ENCODE results near the gene WTIP.
"Not testable (repeated sequence)": the region's sequence is repeated elsewhere in the genome, so short reads cannot be mapped to it uniquely, and the experiment has no call there.

The WTIP gene

GRCh38 chr19:34480971-34481841, at the start of gene WTIP:
TSS of gene WTIP (plus strand) at chr19:34481758. CDS start at chr19:34481975, 217 bp downstream.
- DNase-seq = no peak

- no peak for DNase-seq
Observed at GRCh38 chr19:34432797-34433196, 48.8 kb upstream of the WTIP start.

- no peak for DNase-seq
Observed at GRCh38 chr19:34436716-34437115, 44.8 kb upstream of the WTIP start.

GRCh38 chr19:34448191-34448590, 33.4 kb upstream of the WTIP start:
- no peak for DNase-seq

GRCh38 chr19:34452723-34453122, 28.8 kb upstream of the WTIP start:
- no peak for DNase-seq

- no peak for DNase-seq
Observed at GRCh38 chr19:34454091-34454490, 27.5 kb upstream of the WTIP start.

GRCh38 chr19:34454685-34455084, 26.9 kb upstream of the WTIP start:
- no peak for DNase-seq

GRCh38 chr19:34455783-34456480, 25.6 kb upstream of the WTIP start:
- DNase-seq = not testable (repeated sequence)

- DNase-seq = no peak
Observed at GRCh38 chr19:34457446-34457845, 24.1 kb upstream of the WTIP start.

- DNase-seq = no peak
Observed at GRCh38 chr19:34458677-34459076, 22.9 kb upstream of the WTIP start.

- no peak for DNase-seq
Observed at GRCh38 chr19:34459614-34460013, 21.9 kb upstream of the WTIP start.

- no peak for DNase-seq
Observed at GRCh38 chr19:34461375-34462100, 20.0 kb upstream of the WTIP start.

GRCh38 chr19:34464785-34465184, 16.8 kb upstream of the WTIP start:
- DNase-seq = not testable (repeated sequence)

- no peak for DNase-seq
Observed at GRCh38 chr19:34468409-34468808, 13.1 kb upstream of the WTIP start.

GRCh38 chr19:34469026-34469425, 12.5 kb upstream of the WTIP start:
- not testable (repeated sequence) for DNase-seq

- DNase-seq = no peak
Observed at GRCh38 chr19:34471906-34472700, 9.5 kb upstream of the WTIP start.

GRCh38 chr19:34474233-34474989, 7.1 kb upstream of the WTIP start:
- no peak for DNase-seq

- DNase-seq = peak; percentile 24 to 35
Observed at GRCh38 chr19:34475026-34475974, 6.3 kb upstream of the WTIP start.

- no peak for DNase-seq
Observed at GRCh38 chr19:34475975-34476594, 5.5 kb upstream of the WTIP start.

- not testable (repeated sequence) for DNase-seq
Observed at GRCh38 chr19:34478496-34478895, 3.1 kb upstream of the WTIP start.

All from activated CD4-positive, alpha-beta T cell treated with anti-CD3 and anti-CD28 coated beads, Interleukin-2, amount 50 U/mL, for 48 hours (primary cell).